H9 (cell line): Measurements from ENCODE around the gene OLFM1. TPM values are rescaled to one million over a fixed set of nuclear protein-coding genes. Genes with fewer than 3 reads are reported as not detected.

Source experiments
- DNase-seq: peaks from one replicate; pipeline ENCODE4 v3.0.0-alpha.2; 2017
- H2AFZ ChIP-seq: one replicate; pipeline ENCODE4 v1.6.1; 2013; ENCODE audit warnings: mild to moderate bottlenecking, low read length, control low read depth, moderate library complexity
- H2AK5ac ChIP-seq: 2 replicates; pipeline ENCODE4 v1.6.1; 2013; ENCODE audit warnings: low read length, control low read depth, mixed read lengths; ENCODE audit not compliant: insufficient read length
- H2BK120ac ChIP-seq: one replicate; pipeline ENCODE4 v1.6.1; 2013; ENCODE audit warnings: low read depth, mild to moderate bottlenecking, low read length, control low read depth, inconsistent platforms; ENCODE audit not compliant: poor library complexity, severe bottlenecking
- H2BK12ac ChIP-seq: 2 replicates; pipeline ENCODE4 v1.6.1; 2013; ENCODE audit warnings: low read length, control low read depth, mixed read lengths, low read depth; ENCODE audit not compliant: insufficient read length
- H2BK15ac ChIP-seq: 2 replicates; pipeline ENCODE4 v1.6.1; 2013; ENCODE audit warnings: low read depth, low read length, control low read depth
- H2BK20ac ChIP-seq: one replicate; pipeline ENCODE4 v1.6.1; 2013; ENCODE audit warnings: low read depth, mild to moderate bottlenecking, low read length, control low read depth, inconsistent platforms; ENCODE audit not compliant: poor library complexity, severe bottlenecking
- H2BK5ac ChIP-seq: 2 replicates; pipeline ENCODE4 v1.6.1; 2013; ENCODE audit warnings: low read length, control low read depth, mixed read lengths; ENCODE audit not compliant: insufficient read length
- H3K14ac ChIP-seq: 2 replicates; pipeline ENCODE4 v1.6.1; 2013; ENCODE audit warnings: low read length, control low read depth; ENCODE audit not compliant: insufficient read depth
- H3K18ac ChIP-seq: 2 replicates; pipeline ENCODE4 v1.6.1; 2013; ENCODE audit warnings: low read depth, mild to moderate bottlenecking, mixed read lengths, low read length, control low read depth; ENCODE audit not compliant: insufficient read length
- H3K23ac ChIP-seq: 2 replicates; pipeline ENCODE4 v1.6.1; 2013; ENCODE audit warnings: low read length, control low read depth, mixed read lengths, low read depth; ENCODE audit not compliant: insufficient read length
- H3K23me2 ChIP-seq: 2 replicates; pipeline ENCODE4 v1.6.1; 2013; ENCODE audit warnings: low read depth, mild to moderate bottlenecking, mixed read lengths, low read length, control low read depth; ENCODE audit not compliant: insufficient read length, poor library complexity, severe bottlenecking
- H3K27ac ChIP-seq: 2 replicates; pipeline ENCODE4 v1.5.1; 2013; ENCODE audit warnings: low read length, control low read depth, mixed read lengths, low read depth; ENCODE audit not compliant: insufficient read length
- H3K27me3 ChIP-seq: 2 replicates; pipeline ENCODE4 v1.6.1; 2013; ENCODE audit warnings: low read length, control low read depth, inconsistent platforms; ENCODE audit not compliant: insufficient read depth
- H3K4ac ChIP-seq: 2 replicates; pipeline ENCODE4 v1.6.1; 2013; ENCODE audit warnings: low read depth, mild to moderate bottlenecking, control low read depth, inconsistent platforms, low read length, moderate library complexity
- H3K4me1 ChIP-seq: 2 replicates; pipeline ENCODE4 v1.6.1; 2013; ENCODE audit warnings: low read length, control low read depth, inconsistent platforms; ENCODE audit not compliant: insufficient read depth
- H3K4me2 ChIP-seq: 2 replicates; pipeline ENCODE4 v1.6.1; 2013; ENCODE audit warnings: low read length, control low read depth, mixed read lengths; ENCODE audit not compliant: insufficient read length, insufficient read depth
- H3K56ac ChIP-seq: 2 replicates; pipeline ENCODE4 v1.6.1; 2013; ENCODE audit warnings: low read depth, mild to moderate bottlenecking, mixed read lengths, low read length, control low read depth; ENCODE audit not compliant: insufficient read length
- H3K79me1 ChIP-seq: 2 replicates; pipeline ENCODE4 v1.6.1; 2013; ENCODE audit warnings: low read depth, mild to moderate bottlenecking, moderate library complexity, low read length, control low read depth, inconsistent platforms; ENCODE audit not compliant: insufficient read depth, poor library complexity, severe bottlenecking
- H3K79me2 ChIP-seq: 2 replicates; pipeline ENCODE4 v1.6.1; 2013; ENCODE audit warnings: low read length, control low read depth, inconsistent platforms; ENCODE audit not compliant: insufficient read depth
- H3K9ac ChIP-seq: 2 replicates; pipeline ENCODE4 v1.6.1; 2013; ENCODE audit warnings: low read length, control low read depth, mixed read lengths; ENCODE audit not compliant: insufficient read length; ENCODE audit errors: extremely low read depth
- H3K9me3 ChIP-seq: one replicate; pipeline ENCODE4 v1.6.1; 2013; ENCODE audit warnings: low read depth, low read length, inconsistent platforms; ENCODE audit not compliant: control insufficient read depth
- H3T11ph ChIP-seq: one replicate; pipeline ENCODE4 v1.6.1; 2013; ENCODE audit warnings: mild to moderate bottlenecking, low read length, control low read depth, inconsistent platforms
- H4K20me1 ChIP-seq: one replicate; pipeline ENCODE4 v1.6.1; 2013; ENCODE audit not compliant: control insufficient read depth, insufficient read length, insufficient read depth
- H4K5ac ChIP-seq: 2 replicates; pipeline ENCODE4 v1.6.1; 2013; ENCODE audit warnings: low read depth, mild to moderate bottlenecking, mixed read lengths, low read length, control low read depth; ENCODE audit not compliant: insufficient read length
- H4K8ac ChIP-seq: replicated peaks from 2 replicates; pipeline ENCODE4 v1.6.1; 2013; ENCODE audit warnings: low read length, control low read depth, mixed read lengths, low read depth; ENCODE audit not compliant: insufficient read length
- H4K91ac ChIP-seq: 2 replicates; pipeline ENCODE4 v1.6.1; 2013; ENCODE audit warnings: low read depth, mild to moderate bottlenecking, moderate library complexity, mixed read lengths, low read length, control low read depth; ENCODE audit not compliant: insufficient read length
- H3K27ac Mint-ChIP-seq, 3 experiments: 2 replicates in 2 of 3; 3 replicates in 1 of 3; pipeline ENCODE4 v1.8.0; 2020 to 2021; ENCODE audit warnings: mixed read lengths in 3 of 3, mild to moderate bottlenecking in 1 of 3, moderate library complexity in 1 of 3
- H3K27me3 Mint-ChIP-seq: 2 replicates; pipeline ENCODE4 v1.8.0; 2021; ENCODE audit warnings: low read depth, mild to moderate bottlenecking, moderate library complexity, mixed read lengths
- H3K36me3 Mint-ChIP-seq, 3 experiments: 2 replicates in 2 of 3; 3 replicates in 1 of 3; pipeline ENCODE4 v1.8.0; 2020 to 2021; ENCODE audit warnings: low read depth in 3 of 3, mixed read lengths in 3 of 3; ENCODE audit not compliant: insufficient read depth in 1 of 3
- H3K4me1 Mint-ChIP-seq, 2 experiments: 2 replicates each; pipeline ENCODE4 v1.8.0; 2020; ENCODE audit warnings: mixed read lengths in 2 of 2
- H3K4me3 Mint-ChIP-seq, 2 experiments: 2 replicates in 1 of 2; 3 replicates in 1 of 2; pipeline ENCODE4 v1.8.0; 2020 to 2021; ENCODE audit warnings: mild to moderate bottlenecking in 2 of 2, mixed read lengths in 2 of 2, moderate library complexity in 1 of 2
- H3K9me3 Mint-ChIP-seq, 2 experiments: 2 replicates in 1 of 2; 3 replicates in 1 of 2; pipeline ENCODE4 v1.8.0; 2020; ENCODE audit warnings: mild to moderate bottlenecking in 2 of 2, mixed read lengths in 2 of 2, moderate library complexity in 1 of 2
- WGBS: extraction: QIAGEN DNeasy Blood & Tissue Kit; methylation state at CpG from one replicate; pipeline ENCODE4 v1.1.7; 2013; ENCODE audit warnings: missing lambda C conversion rate, low lambda C conversion rate, mixed read lengths; ENCODE audit not compliant: insufficient read length; ENCODE audit errors: extremely low coverage; 5-methylcytosine and 5-hydroxymethylcytosine counted together
- total RNA-seq: library from RNA; stranded (reverse); gene quantifications from 2 replicates; pipeline ENCODE4 v1.2.1, GENCODE V29; 2021
- TF ChIP-seq, protein P1 (sequence below): fragments of 200-600 bp; sonication (generic); conservative IDR thresholded peaks from 3 replicates; pipeline ENCODE4 v1.8.0; 2021; ENCODE audit warnings: antibody characterized with exemption, mild to moderate bottlenecking

Gene OLFM1
- total RNA-seq, 1 experiment from 2014 or later: 34.1 TPM

DNA sequence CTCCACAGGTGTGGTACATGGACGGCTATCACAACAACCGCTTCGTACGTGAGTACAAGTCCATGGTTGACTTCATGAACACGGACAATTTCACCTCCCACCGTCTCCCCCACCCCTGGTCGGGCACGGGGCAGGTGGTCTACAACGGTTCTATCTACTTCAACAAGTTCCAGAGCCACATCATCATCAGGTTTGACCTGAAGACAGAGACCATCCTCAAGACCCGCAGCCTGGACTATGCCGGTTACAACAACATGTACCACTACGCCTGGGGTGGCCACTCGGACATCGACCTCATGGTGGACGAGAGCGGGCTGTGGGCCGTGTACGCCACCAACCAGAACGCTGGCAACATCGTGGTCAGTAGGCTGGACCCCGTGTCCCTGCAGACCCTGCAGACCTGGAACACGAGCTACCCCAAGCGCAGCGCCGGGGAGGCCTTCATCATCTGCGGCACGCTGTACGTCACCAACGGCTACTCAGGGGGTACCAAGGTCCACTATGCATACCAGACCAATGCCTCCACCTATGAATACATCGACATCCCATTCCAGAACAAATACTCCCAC, 32.1 kb downstream of the OLFM1 start:
- no peak overlapping the region for H3K18ac ChIP-seq
- H4K20me1 ChIP-seq: no peaks in the 10 kb centered on the region
- no peak overlapping the region for H2AFZ ChIP-seq
- DNase-seq: no peak
- H3K79me1 ChIP-seq: no peaks in the 10 kb centered on the region
- H2BK12ac ChIP-seq: no peak overlapping the region
- H3K9ac ChIP-seq: no peak overlapping the region
- Mint-ChIP-seq H3K27me3 (no peaks in the 10 kb centered on the region; the same call in 1 of the 2 replicates), H3K4me3 (no peak overlapping the region), H3K4me1 (peaks cover 0 to 4% of the 10 kb centered on the region in 2 experiments; a peak in 2 of 4 replicates), H3K36me3 (peaks cover 28 to 40% (median 29%) of the 10 kb centered on the region in 3 experiments), H3K27ac (no peak overlapping the region), H3K9me3 (peaks cover 4 to 8% of the 10 kb centered on the region in 2 experiments; a peak in 4 of 5 replicates)
- no peak overlapping the region for H3K27ac ChIP-seq
- no peak overlapping the region for H3K14ac ChIP-seq
- no peak overlapping the region for H3T11ph ChIP-seq
- H3K56ac ChIP-seq: no peak overlapping the region
- H3K27me3 ChIP-seq: no peaks in the 10 kb centered on the region
- no peak overlapping the region for H2BK5ac ChIP-seq
- TF ChIP-seq, protein P1, sequence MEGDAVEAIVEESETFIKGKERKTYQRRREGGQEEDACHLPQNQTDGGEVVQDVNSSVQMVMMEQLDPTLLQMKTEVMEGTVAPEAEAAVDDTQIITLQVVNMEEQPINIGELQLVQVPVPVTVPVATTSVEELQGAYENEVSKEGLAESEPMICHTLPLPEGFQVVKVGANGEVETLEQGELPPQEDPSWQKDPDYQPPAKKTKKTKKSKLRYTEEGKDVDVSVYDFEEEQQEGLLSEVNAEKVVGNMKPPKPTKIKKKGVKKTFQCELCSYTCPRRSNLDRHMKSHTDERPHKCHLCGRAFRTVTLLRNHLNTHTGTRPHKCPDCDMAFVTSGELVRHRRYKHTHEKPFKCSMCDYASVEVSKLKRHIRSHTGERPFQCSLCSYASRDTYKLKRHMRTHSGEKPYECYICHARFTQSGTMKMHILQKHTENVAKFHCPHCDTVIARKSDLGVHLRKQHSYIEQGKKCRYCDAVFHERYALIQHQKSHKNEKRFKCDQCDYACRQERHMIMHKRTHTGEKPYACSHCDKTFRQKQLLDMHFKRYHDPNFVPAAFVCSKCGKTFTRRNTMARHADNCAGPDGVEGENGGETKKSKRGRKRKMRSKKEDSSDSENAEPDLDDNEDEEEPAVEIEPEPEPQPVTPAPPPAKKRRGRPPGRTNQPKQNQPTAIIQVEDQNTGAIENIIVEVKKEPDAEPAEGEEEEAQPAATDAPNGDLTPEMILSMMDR: no peak
- no peaks in the 10 kb centered on the region for H3K9me3 ChIP-seq
- H2BK120ac ChIP-seq: no peak overlapping the region
- WGBS: no CpG with 5 or more reads among the region's 30 CpGs
- no peak overlapping the region for H2AK5ac ChIP-seq
- no peaks in the 10 kb centered on the region for H3K23me2 ChIP-seq
- H3K4ac ChIP-seq: no peak overlapping the region
- H3K4me1 ChIP-seq: no peaks in the 10 kb centered on the region
- H4K8ac ChIP-seq: no peak overlapping the region
- no peaks in the 10 kb centered on the region for H3K79me2 ChIP-seq
- no peak overlapping the region for H4K91ac ChIP-seq
- H2BK15ac ChIP-seq: no peak overlapping the region
- H3K23ac ChIP-seq: no peak overlapping the region
- H2BK20ac ChIP-seq: no peak overlapping the region
- no peak overlapping the region for H4K5ac ChIP-seq
- H3K4me2 ChIP-seq: no peak overlapping the region
